Measurements from ENCODE around the gene IQSEC3. TPM values are rescaled to one million over a fixed set of nuclear protein-coding genes. Genes with fewer than 3 reads are reported as not detected.

Gene IQSEC3
- total RNA-seq, 1 experiment from 2014 or later, result not detected

DNA sequence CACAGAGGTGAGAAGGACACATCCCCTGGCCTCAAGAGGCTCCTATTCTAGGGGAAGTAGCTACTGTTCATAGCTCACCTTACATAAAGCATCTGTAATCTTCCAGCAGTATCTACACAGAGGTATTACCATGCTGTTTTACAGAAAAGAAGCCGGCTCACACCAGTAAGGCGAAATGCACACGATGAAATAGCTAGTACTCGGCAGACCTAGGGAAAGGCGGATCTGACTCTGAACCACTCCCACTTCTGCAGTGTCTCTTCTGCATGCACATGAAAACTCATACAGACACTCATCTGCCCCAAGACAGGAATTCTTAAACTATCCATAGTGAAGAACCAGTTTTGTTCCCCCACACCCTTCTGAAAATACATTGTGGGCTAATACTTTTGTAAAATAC is 73.6 kb downstream of the IQSEC3 start:
- peaks cover 28% of the 10 kb centered on the region for H3K27me3 ChIP-seq (replicated peaks; ENCODE audit: insufficient read depth, low read depth, low read length, poor library complexity)
- BruUV-seq (replicated peaks), result no TSS peak
- H3K9me3 ChIP-seq (ENCODE audit: low read depth, low read length, poor library complexity, severe bottlenecking), result no peaks in the 10 kb centered on the region
- no peaks in the 10 kb centered on the region for H3K4me1 ChIP-seq (ENCODE audit: insufficient read depth, low read length, poor library complexity, severe bottlenecking)
- DNase-seq (ENCODE audit: low spot score), result no peak
- TF ChIP-seq EZH2 (IDR thresholded peaks at IDR 0.05; ENCODE audit: borderline replicate concordance, low read depth, low read length, poor library complexity, severe bottlenecking), result no peak
- no peak for TF ChIP-seq CTCF (conservative IDR thresholded peaks at IDR 0.05; ENCODE audit: low read depth, low read length)
- no peaks in the 10 kb centered on the region for H3K36me3 ChIP-seq (ENCODE audit: insufficient read depth, low read length, poor library complexity, severe bottlenecking)
- H3K27ac ChIP-seq (ENCODE audit: low read depth, low read length, poor library complexity, severe bottlenecking), result no peak overlapping the region
- ChIA-PET CTCF (no interaction called here), POLR2A (ENCODE audit: low non-redundant PET) (no interaction called here)
- intact Hi-C loops (cut with micrococcal nuclease; ENCODE audit: unreplicated experiment), result no loop called here
- H3K4me3 ChIP-seq (ENCODE audit: low read depth, low read length, poor library complexity, severe bottlenecking), result no peak overlapping the region

DNA sequence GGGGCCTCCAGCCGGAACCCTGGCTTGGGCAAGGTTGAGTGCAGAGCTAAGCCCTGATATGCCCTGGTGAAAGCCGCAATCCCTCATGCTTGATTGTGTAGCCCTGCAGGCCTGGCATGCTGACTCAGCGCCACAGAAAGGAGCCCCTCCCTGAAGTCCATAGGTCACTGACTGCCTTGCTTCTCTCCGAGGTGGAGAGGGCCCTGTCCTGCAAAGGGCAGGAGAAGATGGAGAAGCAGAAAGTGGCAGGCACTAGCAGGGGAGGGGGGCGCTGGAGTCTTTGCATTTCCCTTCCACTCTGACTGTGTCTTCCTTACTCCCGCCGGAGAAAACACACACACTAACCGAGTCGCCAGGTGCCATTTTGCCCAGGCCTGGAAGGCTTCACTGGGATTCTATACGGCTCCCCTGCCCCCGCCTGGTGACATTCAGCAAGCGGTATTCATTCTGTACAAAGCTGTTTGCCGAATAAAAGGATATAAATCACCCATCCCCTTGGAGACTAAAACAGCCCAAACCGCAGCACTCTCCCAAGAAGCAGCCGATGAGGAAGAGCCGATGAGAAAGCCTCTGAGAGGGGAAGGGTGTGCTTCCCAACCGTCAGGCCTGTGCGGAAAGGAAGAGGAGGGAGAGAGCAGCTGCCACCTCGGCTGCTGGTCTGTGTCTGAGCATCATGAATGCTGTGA is 77.5 kb downstream of the IQSEC3 start:
- TF ChIP-seq CTCF (conservative IDR thresholded peaks at IDR 0.05; ENCODE audit: low read depth, low read length) (no peak), EZH2 (IDR thresholded peaks at IDR 0.05; ENCODE audit: borderline replicate concordance, low read depth, low read length, poor library complexity, severe bottlenecking) (no peak)
- DNase-seq (ENCODE audit: low spot score), result no peak
- H3K36me3 ChIP-seq (ENCODE audit: insufficient read depth, low read length, poor library complexity, severe bottlenecking), result no peaks in the 10 kb centered on the region
- ChIA-PET POLR2A (ENCODE audit: low non-redundant PET) (no interaction called here), CTCF (no interaction called here)
- intact Hi-C loops (cut with micrococcal nuclease; ENCODE audit: unreplicated experiment), result no loop called here
- H3K4me3 ChIP-seq (ENCODE audit: low read depth, low read length, poor library complexity, severe bottlenecking), result no peak overlapping the region
- H3K27me3 ChIP-seq (replicated peaks; ENCODE audit: insufficient read depth, low read depth, low read length, poor library complexity), result peaks cover 19% of the 10 kb centered on the region
- H3K4me1 ChIP-seq (ENCODE audit: insufficient read depth, low read length, poor library complexity, severe bottlenecking), result no peaks in the 10 kb centered on the region
- BruUV-seq (replicated peaks), result no TSS peak
- no peak overlapping the region for H3K27ac ChIP-seq (ENCODE audit: low read depth, low read length, poor library complexity, severe bottlenecking)
- H3K9me3 ChIP-seq (ENCODE audit: low read depth, low read length, poor library complexity, severe bottlenecking), result no peaks in the 10 kb centered on the region

GRCh38 chr12:144650-145284 is 78.2 kb downstream of the IQSEC3 start:
- no peak for TF ChIP-seq CTCF (conservative IDR thresholded peaks at IDR 0.05; ENCODE audit: low read depth, low read length)
- TF ChIP-seq EZH2 (IDR thresholded peaks at IDR 0.05; ENCODE audit: borderline replicate concordance, low read depth, low read length, poor library complexity, severe bottlenecking), result no peak
- no peak overlapping the region for H3K27ac ChIP-seq (ENCODE audit: low read depth, low read length, poor library complexity, severe bottlenecking)
- POLR2A ChIA-PET (ENCODE audit: low non-redundant PET), result no interaction called here
- no peaks in the 10 kb centered on the region for H3K36me3 ChIP-seq (ENCODE audit: insufficient read depth, low read length, poor library complexity, severe bottlenecking)
- H3K9me3 ChIP-seq (ENCODE audit: low read depth, low read length, poor library complexity, severe bottlenecking), result no peaks in the 10 kb centered on the region
- intact Hi-C loops (cut with micrococcal nuclease; ENCODE audit: unreplicated experiment), result no loop called here
- DNase-seq (ENCODE audit: low spot score), result no peak
- H3K4me3 ChIP-seq (ENCODE audit: low read depth, low read length, poor library complexity, severe bottlenecking), result no peak overlapping the region
- CTCF ChIA-PET, result no interaction called here
- peaks cover 13% of the 10 kb centered on the region for H3K27me3 ChIP-seq (replicated peaks; ENCODE audit: insufficient read depth, low read depth, low read length, poor library complexity)
- no peaks in the 10 kb centered on the region for H3K4me1 ChIP-seq (ENCODE audit: insufficient read depth, low read length, poor library complexity, severe bottlenecking)
- BruUV-seq (replicated peaks), result no TSS peak

Data from A673 (cell line).